Colonic mucosa (tissue), 4 donors: ENCODE measurements around the gene RCAN1. TPM values are rescaled to one million over a fixed set of nuclear protein-coding genes. Genes with fewer than 3 reads are reported as not detected.

Source experiments
- DNase-seq: peaks from one replicate; pipeline ENCODE4 v3.0.0-alpha.2; 2020
- H3K27ac ChIP-seq: fragments of 200-600 bp; one replicate; pipeline ENCODE4 v1.8.0; 2021
- H3K27me3 ChIP-seq: fragments of 200-600 bp; one replicate; pipeline ENCODE4 v1.8.0; 2021
- H3K36me3 ChIP-seq: fragments of 200-600 bp; one replicate; pipeline ENCODE4 v1.8.0; 2021
- H3K4me1 ChIP-seq: fragments of 200-600 bp; one replicate; pipeline ENCODE4 v1.8.0; 2021; ENCODE audit warnings: mild to moderate bottlenecking
- H3K4me3 ChIP-seq: fragments of 200-600 bp; one replicate; pipeline ENCODE4 v1.8.0; 2021
- H3K9ac ChIP-seq, 2 donors: one replicate each; pipeline ENCODE4 v1.7.0; 2013; ENCODE audit warnings: control low read depth in 2 of 2, low read depth in 2 of 2, low read length in 2 of 2
- H3K9me3 ChIP-seq: fragments of 200-600 bp; one replicate; pipeline ENCODE4 v1.8.0; 2021
- CTCF ChIP-seq: fragments of 200-600 bp; IDR thresholded peaks from one replicate; pipeline ENCODE4 v1.8.0; 2022; ENCODE audit warnings: antibody characterized with exemption, mild to moderate bottlenecking
- intact Hi-C: fragments of 100-400 bp; cut with DNase I; formaldehyde crosslinking; loops from one replicate; pipeline ENCODE4 v1.14.1; 2022
- total RNA-seq, 2 donors: library from RNA; stranded (reverse); fragmentation: NEBNext Ultra II Directional in 1 of 2; extraction: Animal tissue kit (Norgen Biotek cat#: 25700) in 1 of 2; gene quantifications; one replicate each; pipeline ENCODE4 v1.2.1, GENCODE V29; 2021
- donor health status: healthy.
- donor health status: DM: no; HTN: no; CAD: no.
- donor health status: DM: no; HTN: no; CAD: no.

The RCAN1 gene
- total RNA-seq, 2 donors from 2014 or later: 38.0 to 68.7 TPM

GRCh38 chr21:34526618-34527290 lies 88.2 kb downstream of the RCAN1 start:
- peak; percentile 82 for DNase-seq
- no peak for TF ChIP-seq CTCF
- intact Hi-C loops: no loop called here
- Histone ChIP-seq H3K36me3 (no peaks in the 10 kb centered on the region), H3K4me1 (peaks cover 11% of the 10 kb centered on the region), H3K27ac (peak overlapping the region; percentile 93), H3K9ac (peak overlapping the region; percentile 54 to 89), H3K27me3 (no peaks in the 10 kb centered on the region), H3K9me3 (no peaks in the 10 kb centered on the region), H3K4me3 (peak overlapping the region; percentile 28)

GRCh38 chr21:34526241-34526617 lies 88.7 kb downstream of the RCAN1 start:
- peaks cover 14% of the 10 kb centered on the region for H3K4me1 ChIP-seq
- TF ChIP-seq CTCF: no peak
- intact Hi-C loops: no loop called here
- peak overlapping the region; percentile 54 to 89 for H3K9ac ChIP-seq
- DNase-seq: no peak
- no peaks in the 10 kb centered on the region for H3K9me3 ChIP-seq
- H3K4me3 ChIP-seq: peak overlapping the region; percentile 28
- peak overlapping the region; percentile 93 for H3K27ac ChIP-seq
- H3K36me3 ChIP-seq: peaks cover 4% of the 10 kb centered on the region
- no peaks in the 10 kb centered on the region for H3K27me3 ChIP-seq

- Histone ChIP-seq H3K27ac (peak overlapping the region; percentile 93), H3K4me3 (peak overlapping the region; percentile 28), H3K27me3 (no peaks in the 10 kb centered on the region), H3K36me3 (peaks cover 7% of the 10 kb centered on the region), H3K9me3 (no peaks in the 10 kb centered on the region), H3K9ac (peak overlapping the region; percentile 13 to 89), H3K4me1 (peaks cover 18% of the 10 kb centered on the region)
- TF ChIP-seq CTCF: no peak
- intact Hi-C loops: no loop called here
- no peak for DNase-seq
These were observed 90.0 kb downstream of the RCAN1 start for GRCh38 chr21:34524646-34525601.

GRCh38 chr21:34523019-34523555 lies 91.8 kb downstream of the RCAN1 start:
- Histone ChIP-seq H3K9me3 (no peaks in the 10 kb centered on the region), H3K27ac (peak overlapping the region; percentile 93), H3K4me1 (peaks cover 21% of the 10 kb centered on the region), H3K27me3 (no peaks in the 10 kb centered on the region), H3K4me3 (no peak overlapping the region), H3K36me3 (peaks cover 7% of the 10 kb centered on the region), H3K9ac (peak overlapping the region; percentile 29 to 54)
- peak; percentile 76 for DNase-seq
- intact Hi-C loops: no loop called here
- TF ChIP-seq CTCF: no peak

GRCh38 chr21:34522284-34522683 lies 92.6 kb downstream of the RCAN1 start:
- DNase-seq: peak; percentile 82
- peaks cover 21% of the 10 kb centered on the region for H3K4me1 ChIP-seq
- H3K36me3 ChIP-seq: peaks cover 7% of the 10 kb centered on the region
- peak overlapping the region; percentile 93 for H3K27ac ChIP-seq
- no peak overlapping the region for H3K4me3 ChIP-seq
- H3K9me3 ChIP-seq: no peaks in the 10 kb centered on the region
- intact Hi-C loops: no loop called here
- H3K9ac ChIP-seq: peak overlapping the region in 1 of 2 donors; percentile 43
- no peak for TF ChIP-seq CTCF
- no peaks in the 10 kb centered on the region for H3K27me3 ChIP-seq
